ENCODE results near the gene UBE2E2.

DNA sequence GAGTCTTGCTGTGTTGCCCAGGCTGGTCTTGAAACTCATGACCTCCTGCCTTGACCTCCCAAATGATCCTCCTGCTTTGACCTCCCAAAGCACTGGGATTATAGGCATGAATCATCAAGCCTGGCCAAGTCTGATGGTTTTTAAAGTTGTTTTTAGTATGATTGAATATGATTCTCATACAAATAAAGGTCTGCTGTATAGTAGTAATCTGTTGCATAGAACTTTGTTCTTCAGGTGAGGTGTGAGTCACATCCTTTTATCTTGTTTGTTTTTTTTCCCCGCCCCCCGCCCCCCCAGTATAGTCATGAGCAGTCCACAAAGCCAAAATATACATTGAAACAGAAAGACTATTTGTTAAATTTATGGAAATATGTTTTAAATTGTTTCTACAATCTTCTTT is 39.0 kb downstream of the UBE2E2 start:
- TF ChIP-seq CTCF (IDR thresholded peaks at IDR 0.05 in 4 of 5, conservative IDR thresholded peaks at IDR 0.05 in 1 of 5) (no peak), POLR2A (IDR thresholded peaks at IDR 0.05) (no peak)

All from gastrocnemius medialis (tissue), 4 donors.